ENCODE results near the gene ECSIT. TPM values are rescaled to one million over a fixed set of nuclear protein-coding genes. Genes with fewer than 3 reads are reported as not detected.

ECSIT gene
- total and polyA plus RNA-seq, 4 donors = 31.7 to 58.8 (median 40.4) TPM

- 92% methylated on average over 18 of the region's 18 CpGs for WGBS, 2 donors
- Histone ChIP-seq H3K36me3 (ENCODE audit: control insufficient read depth in 4 of 4, insufficient read depth in 4 of 4, low read length in 4 of 4) (peaks cover 0 to 14% (median 3%) of the 10 kb centered on the region in 4 donors), H3K9me3 (ENCODE audit: control insufficient read depth in 4 of 4, insufficient read depth in 3 of 4, low read length in 3 of 4) (no peaks in the 10 kb centered on the region), H3K4me3 (no peak overlapping the region), H3K27ac (ENCODE audit: low read depth in 1 of 2, low read length in 1 of 2) (no peak overlapping the region), H3K27me3 (ENCODE audit: control insufficient read depth in 3 of 3, insufficient read depth in 3 of 3, low read length in 2 of 3) (no peaks in the 10 kb centered on the region), H3K4me1 (ENCODE audit: control insufficient read depth in 5 of 5, insufficient read depth in 5 of 5, low read length in 5 of 5) (peaks cover 0 to 7% (median 0%) of the 10 kb centered on the region in 5 donors), H3K9ac (ENCODE audit: insufficient read depth in 1 of 2, low read length in 2 of 2) (no peak overlapping the region)
- ATAC-seq (ENCODE audit: insufficient read depth, low FRiP score) (no peak), DNase-seq (no peak)
- TF ChIP-seq, protein P1, sequence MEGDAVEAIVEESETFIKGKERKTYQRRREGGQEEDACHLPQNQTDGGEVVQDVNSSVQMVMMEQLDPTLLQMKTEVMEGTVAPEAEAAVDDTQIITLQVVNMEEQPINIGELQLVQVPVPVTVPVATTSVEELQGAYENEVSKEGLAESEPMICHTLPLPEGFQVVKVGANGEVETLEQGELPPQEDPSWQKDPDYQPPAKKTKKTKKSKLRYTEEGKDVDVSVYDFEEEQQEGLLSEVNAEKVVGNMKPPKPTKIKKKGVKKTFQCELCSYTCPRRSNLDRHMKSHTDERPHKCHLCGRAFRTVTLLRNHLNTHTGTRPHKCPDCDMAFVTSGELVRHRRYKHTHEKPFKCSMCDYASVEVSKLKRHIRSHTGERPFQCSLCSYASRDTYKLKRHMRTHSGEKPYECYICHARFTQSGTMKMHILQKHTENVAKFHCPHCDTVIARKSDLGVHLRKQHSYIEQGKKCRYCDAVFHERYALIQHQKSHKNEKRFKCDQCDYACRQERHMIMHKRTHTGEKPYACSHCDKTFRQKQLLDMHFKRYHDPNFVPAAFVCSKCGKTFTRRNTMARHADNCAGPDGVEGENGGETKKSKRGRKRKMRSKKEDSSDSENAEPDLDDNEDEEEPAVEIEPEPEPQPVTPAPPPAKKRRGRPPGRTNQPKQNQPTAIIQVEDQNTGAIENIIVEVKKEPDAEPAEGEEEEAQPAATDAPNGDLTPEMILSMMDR (IDR thresholded peaks at IDR 0.05; ENCODE audit: control extremely low read depth, extremely low read depth) = no peak
Measured at GRCh38 chr19:11507370-11508078, 21.4 kb downstream of the ECSIT start.

GRCh38 chr19:11506967-11507366 is 22.0 kb downstream of the ECSIT start:
- no peaks in the 10 kb centered on the region for H3K27me3 ChIP-seq (ENCODE audit: control insufficient read depth in 3 of 3, insufficient read depth in 3 of 3, low read length in 2 of 3)
- TF ChIP-seq, protein P1 (IDR thresholded peaks at IDR 0.05; ENCODE audit: control extremely low read depth, extremely low read depth) = no peak
- ATAC-seq (ENCODE audit: insufficient read depth, low FRiP score) = no peak

GRCh38 chr19:11506101-11506555 is 22.8 kb downstream of the ECSIT start:
- ATAC-seq (ENCODE audit: insufficient read depth, low FRiP score) (peak; percentile 6), DNase-seq (no peak)
- WGBS, 2 donors = 22 to 23% methylated on average over 20 of the region's 20 CpGs
- no peaks in the 10 kb centered on the region for H3K9me3 ChIP-seq (ENCODE audit: control insufficient read depth in 4 of 4, insufficient read depth in 3 of 4, low read length in 3 of 4)
- peak overlapping the region; percentile 17 to 66 for H3K9ac ChIP-seq (ENCODE audit: insufficient read depth in 1 of 2, low read length in 2 of 2)
- no peaks in the 10 kb centered on the region for H3K27me3 ChIP-seq (ENCODE audit: control insufficient read depth in 3 of 3, insufficient read depth in 3 of 3, low read length in 2 of 3)
- TF ChIP-seq, protein P1 (IDR thresholded peaks at IDR 0.05; ENCODE audit: control extremely low read depth, extremely low read depth) = no peak
- peaks cover 0 to 7% (median 0%) of the 10 kb centered on the region in 5 donors for H3K4me1 ChIP-seq (ENCODE audit: control insufficient read depth in 5 of 5, insufficient read depth in 5 of 5, low read length in 5 of 5)
- peaks cover 0 to 10% (median under 1%) of the 10 kb centered on the region in 4 donors for H3K36me3 ChIP-seq (ENCODE audit: control insufficient read depth in 4 of 4, insufficient read depth in 4 of 4, low read length in 4 of 4)
- peak overlapping the region; percentile 48 for H3K4me3 ChIP-seq
- peak overlapping the region in 1 of 2 donors; percentile 20 for H3K27ac ChIP-seq (ENCODE audit: low read depth in 1 of 2, low read length in 1 of 2)

More at GRCh38 chr19:11506967-11507366, 22.0 kb downstream of the ECSIT start:
- no peak overlapping the region for H3K9ac ChIP-seq (ENCODE audit: insufficient read depth in 1 of 2, low read length in 2 of 2)
- WGBS, 2 donors = 94 to 97% methylated on average over 6 of the region's 6 CpGs
- H3K4me1 ChIP-seq (ENCODE audit: control insufficient read depth in 5 of 5, insufficient read depth in 5 of 5, low read length in 5 of 5) = peaks cover 0 to 7% (median 0%) of the 10 kb centered on the region in 5 donors
- no peak for DNase-seq
- peaks cover 0 to 14% (median 1%) of the 10 kb centered on the region in 4 donors for H3K36me3 ChIP-seq (ENCODE audit: control insufficient read depth in 4 of 4, insufficient read depth in 4 of 4, low read length in 4 of 4)
- H3K4me3 ChIP-seq = no peak overlapping the region
- no peak overlapping the region for H3K27ac ChIP-seq (ENCODE audit: low read depth in 1 of 2, low read length in 1 of 2)
- no peaks in the 10 kb centered on the region for H3K9me3 ChIP-seq (ENCODE audit: control insufficient read depth in 4 of 4, insufficient read depth in 3 of 4, low read length in 3 of 4)
